HG02610 (cell line): ENCODE results near the gene MAP3K2.
"Not testable (repeated sequence)": the region's sequence is repeated elsewhere in the genome, so short reads cannot be mapped to it uniquely, and the experiment has no call there.

Experiments used
- ATAC-seq: cut with Tn5 transposase; IDR thresholded peaks from one replicate; pipeline ENCODE4 v1.9.1; 2021; ENCODE audit warnings: mild to moderate bottlenecking, moderate library complexity; ENCODE audit not compliant: unreplicated experiment

Gene MAP3K2

DNA sequence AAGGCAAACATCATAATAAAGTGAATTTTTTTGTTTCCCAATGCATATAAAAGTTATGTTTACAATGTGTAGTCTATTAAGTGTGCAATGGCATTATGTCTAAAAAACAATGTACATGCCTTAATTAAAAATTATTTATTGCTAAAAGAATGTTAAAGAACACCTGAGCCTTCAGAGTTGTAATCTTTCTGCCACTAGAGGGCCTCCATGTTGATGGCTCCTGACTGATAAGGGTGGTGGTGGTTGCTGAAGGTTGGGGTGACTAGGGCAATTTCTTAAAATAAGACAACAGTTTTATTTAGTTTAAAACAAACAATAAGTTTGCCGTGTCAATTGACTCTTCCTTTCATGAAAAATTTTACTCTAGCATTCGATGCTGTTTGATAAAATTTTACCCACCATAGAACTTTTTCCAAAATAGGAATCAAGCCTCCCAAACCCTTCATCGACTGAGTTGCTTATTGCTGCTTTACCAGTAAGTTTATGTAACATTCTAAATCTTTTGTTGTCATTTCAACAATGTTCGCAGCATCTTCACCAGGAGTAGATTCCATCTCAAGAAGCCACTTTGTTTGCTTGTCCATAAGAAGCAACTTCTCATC, 32.3 kb downstream of the MAP3K2 start:
- no peak for ATAC-seq

DNA sequence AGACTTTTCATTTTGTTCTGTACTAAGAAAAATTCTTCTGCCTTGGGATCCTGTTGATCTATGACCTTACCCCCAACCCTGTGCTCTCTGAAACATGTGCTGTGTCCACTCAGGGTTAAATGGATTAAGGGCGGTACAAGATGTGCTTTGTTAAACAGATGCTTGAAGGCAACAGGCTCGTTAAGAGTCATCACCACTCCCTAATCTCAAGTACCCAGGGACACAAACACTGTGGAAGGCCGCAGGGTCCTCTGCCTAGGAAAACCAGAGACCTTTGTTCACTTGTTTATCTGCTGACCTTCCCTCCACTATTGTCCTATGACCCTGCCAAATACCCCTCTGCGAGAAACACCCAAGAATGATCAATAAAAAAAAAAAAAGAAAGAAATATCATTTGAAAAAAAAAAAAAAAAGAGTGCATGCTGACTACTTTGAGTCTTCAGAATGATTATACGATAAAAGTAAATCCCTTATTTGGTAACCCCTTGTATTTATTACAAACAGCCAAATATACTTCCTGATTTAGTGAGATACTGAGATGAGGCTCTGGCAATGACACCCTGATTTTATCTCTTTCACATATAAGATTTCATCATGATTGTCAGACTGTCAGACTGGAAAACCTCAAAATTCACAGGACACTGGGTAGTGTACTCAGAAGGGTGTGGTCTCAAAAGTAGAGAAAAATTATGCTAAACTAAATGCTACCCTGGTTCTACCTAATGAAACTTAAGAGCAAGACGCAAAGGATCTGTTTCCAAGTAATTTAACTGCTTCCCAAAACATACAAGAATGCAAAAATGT, 33.7 kb downstream of the MAP3K2 start:
- not testable (repeated sequence) for ATAC-seq

DNA sequence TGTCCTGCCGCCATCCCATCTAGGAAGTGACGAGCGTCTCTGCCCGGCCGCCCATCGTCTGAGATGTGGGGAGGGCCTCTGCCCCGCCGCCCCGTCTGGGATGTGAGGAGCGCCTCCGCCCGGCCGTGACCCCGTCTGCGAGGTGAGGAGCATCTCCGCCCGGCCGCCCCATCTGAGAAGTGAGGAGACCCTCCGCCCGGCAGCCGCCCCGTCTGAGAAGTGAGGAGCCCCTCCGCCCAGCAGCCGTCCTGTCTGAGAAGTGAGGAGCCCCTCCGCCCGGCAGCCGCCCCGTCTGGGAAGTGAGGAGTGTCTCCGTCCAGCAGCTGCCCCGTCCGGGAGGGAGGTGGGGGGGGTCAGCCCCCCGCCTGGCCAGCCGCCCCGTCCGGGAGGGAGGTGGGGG, 34.6 kb downstream of the MAP3K2 start:
- ATAC-seq, result not testable (repeated sequence)

DNA sequence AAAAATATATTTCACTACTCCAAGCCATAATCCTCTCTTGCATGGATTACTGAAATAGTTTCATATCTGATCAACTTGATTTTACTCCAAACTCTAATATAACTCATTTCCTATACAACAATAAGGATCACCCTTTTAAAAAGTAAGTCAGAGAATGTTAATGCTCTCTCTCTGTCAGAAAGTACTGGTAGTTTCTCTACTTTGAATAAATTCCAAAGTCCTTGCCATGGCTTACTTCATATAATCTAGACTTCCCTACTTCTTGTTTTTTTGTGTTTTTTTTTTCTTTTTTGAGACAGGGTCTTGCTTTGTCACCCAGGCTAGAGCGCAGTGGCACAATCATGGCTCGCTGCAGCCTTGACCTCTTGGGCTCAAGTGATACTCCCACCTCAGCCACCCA, 36.2 kb downstream of the MAP3K2 start:
- ATAC-seq, result no peak

DNA sequence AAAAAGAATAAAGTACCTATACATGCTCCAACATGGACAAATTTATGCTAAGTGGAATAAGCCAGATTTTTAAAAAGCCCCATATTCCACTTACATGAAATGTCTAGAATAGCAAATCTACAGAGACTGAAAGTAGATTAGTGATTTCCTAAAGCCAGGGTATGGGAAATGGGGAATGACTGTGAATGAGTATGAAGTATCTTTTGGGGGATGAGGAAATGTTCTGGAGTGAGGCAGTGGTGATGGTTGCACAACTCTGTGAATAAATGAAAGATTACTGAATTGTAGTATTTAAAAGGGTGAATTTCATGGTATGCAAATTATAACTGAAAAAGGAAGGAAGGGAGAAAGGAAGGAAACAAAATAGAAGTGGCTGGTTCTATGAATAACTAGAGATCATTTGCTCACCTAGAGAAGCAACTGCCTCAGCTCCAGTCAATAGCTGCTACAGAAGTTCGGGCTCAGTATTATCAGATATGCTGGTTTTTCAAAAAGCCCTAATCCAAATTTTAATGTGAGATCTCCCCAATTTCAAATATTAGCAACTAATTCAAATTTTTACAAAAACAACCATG, 39.3 kb downstream of the MAP3K2 start:
- no peak for ATAC-seq

DNA sequence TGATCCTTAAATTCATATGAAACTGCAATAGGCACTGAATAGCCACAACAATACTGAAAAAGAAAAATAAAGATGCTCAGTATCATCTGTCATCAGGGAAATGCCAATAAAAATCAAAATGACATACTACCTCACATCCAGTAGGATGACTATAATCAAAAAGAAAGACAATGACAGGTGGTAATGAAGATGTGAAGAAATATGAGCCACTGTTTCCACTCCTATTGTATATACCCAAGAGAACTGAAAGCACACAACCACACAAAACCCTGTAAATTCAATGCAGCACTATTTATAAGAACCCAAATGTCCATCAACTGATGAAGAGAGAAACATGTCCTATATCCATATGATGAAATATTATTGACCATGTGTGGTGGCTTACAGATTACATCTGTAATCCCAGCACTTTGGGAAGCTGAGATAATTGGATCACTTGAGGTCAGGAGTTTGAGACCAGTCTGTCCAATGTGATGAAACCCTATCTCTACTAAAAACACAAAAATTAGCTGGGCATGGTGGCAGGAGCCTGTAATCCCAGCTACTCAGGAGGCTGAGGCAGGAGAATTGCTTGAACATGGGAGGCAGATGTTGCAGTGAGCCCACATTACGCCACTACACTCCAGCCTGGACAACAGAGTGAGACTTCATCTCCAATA, 39.9 kb downstream of the MAP3K2 start:
- ATAC-seq, result no peak

DNA sequence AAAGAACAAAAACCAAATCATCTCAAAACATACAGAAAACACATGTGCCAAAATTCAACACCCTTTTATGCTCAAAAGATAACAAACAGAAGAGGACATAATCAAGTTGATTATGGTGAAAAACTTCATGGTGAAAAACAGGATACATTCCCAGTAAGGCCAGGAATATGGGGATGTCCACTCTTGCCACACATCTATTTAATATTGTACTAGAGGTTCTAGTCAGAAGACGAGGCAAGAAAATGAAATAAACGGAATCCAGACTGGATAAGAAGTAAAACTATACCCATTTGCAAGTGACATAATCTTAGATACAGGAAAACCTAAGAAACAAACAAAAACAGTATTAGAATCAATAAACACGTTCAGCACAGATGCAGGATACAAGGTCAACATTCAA, 40.8 kb downstream of the MAP3K2 start:
- no peak for ATAC-seq

DNA sequence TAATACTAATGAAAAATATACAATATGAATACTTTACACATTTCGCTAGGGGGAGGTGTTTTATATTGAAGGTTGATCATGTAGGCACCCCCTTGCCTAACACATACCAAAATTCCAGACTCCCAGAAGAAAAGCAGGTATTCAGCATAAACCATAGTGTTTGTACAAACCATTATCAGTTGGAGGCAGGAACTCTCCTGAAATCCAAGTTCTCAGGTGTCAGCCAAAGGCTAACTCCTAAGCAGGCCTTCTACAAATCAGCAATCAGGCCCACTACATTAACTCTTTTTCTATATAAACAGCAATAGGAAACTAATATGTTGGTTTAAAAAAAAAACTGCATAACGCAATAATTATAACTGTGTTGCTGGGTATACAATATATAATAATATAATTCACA, 44.5 kb downstream of the MAP3K2 start:
- ATAC-seq, result no peak

DNA sequence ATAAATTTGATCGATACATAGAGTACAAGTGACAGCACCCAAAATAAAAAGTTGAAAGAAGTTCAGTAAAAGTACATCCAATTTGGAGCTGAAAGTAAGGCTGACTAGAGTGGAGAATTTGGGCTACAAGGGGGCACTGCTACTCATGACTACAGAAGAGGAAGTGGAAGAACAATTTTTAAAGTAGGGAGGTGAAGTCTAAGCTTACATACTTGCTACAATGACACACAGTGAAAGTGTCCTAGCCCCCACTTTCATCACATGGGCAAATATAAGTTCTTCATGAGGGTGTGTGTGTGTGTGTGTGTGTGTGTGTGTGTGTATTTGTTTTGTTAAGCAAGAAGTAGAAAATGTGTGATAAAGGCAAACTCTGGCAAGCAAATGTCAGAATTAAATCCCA, 45.7 kb downstream of the MAP3K2 start:
- ATAC-seq, result peak; percentile 77

DNA sequence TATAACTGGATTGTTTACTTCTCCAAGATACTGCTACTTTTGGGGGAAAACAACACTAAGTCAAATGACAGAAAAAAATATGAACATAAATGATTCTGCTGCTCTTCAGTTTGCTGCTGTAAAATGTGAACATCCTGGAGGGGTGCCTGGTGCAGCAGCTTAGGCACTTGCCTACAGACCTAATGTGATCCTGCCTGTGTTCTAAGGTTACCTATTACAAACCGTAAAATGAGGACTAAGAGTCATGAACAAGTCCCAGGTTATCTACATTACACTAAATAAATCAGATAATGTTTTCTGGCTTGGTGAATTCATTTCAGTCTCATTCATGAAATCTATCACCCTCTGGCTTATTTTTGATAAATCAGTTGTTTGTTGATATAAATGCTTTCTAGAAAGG, 55.4 kb downstream of the MAP3K2 start:
- ATAC-seq, result no peak

DNA sequence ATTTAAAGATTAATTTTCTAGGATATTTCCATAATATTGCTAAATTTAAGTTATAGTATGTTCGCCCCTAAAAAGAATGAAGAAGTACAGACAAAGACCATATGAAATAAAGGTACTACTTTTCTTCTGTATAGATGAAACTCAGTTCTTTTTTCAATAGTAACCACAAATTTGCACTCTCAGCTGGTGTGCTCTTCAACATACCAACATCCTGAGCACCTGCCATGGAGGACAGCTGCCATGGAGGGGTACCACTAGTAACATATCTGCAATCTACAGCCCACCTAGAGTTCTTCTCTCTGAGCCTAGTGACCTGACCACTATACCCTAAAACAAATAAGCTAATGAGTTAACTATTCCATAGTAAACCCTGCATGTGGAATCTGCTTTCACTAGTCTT, 57.0 kb downstream of the MAP3K2 start:
- ATAC-seq, result peak; percentile 58

DNA sequence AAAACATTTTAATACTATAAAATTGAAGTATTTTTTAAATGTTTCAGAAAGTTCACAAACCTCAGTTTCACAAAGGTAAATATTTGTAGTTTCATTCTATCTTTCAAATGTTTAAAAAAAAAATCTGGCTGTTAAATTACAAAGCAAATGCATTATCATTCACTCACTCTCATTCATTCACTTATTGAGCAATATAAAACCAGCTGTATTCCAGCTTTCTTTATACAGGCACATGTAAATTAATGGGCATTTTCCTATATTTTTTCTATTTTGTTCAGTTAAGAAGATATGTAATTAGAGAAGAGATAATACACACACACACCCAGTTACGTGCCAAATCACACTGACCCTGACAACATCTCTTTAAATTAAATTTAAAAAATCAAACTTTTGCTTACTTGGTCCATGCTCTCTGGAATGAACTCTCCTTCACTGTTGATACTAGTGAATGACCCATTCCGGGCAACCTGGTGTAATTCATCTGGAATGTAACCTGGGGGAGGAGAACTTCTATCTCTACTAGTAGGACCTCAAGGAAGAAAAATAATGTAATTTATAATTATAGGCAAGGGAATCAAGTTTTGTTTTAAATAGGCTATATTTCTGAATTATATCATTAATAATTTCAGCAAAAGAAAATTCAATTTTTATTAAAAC, 61.4 kb downstream of the MAP3K2 start:
- ATAC-seq, result no peak

DNA sequence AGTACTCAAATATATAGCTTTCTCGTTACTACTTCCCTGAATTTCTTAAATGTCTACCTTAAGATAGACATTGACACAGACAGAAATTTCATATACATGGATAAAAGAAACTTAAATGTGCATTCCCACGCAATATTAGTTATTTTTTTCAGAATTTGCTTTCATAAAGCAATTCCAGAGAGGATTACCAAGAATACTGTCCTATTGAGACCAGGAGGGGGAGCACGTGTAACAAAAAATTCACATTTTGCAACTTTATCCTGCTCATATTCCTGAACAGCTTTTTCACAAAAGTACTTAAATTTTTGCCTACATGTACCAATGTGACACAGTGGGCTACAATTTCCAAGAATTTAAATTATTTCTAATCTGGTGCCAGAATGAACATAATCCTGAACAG, 63.1 kb downstream of the MAP3K2 start:
- no peak for ATAC-seq

DNA sequence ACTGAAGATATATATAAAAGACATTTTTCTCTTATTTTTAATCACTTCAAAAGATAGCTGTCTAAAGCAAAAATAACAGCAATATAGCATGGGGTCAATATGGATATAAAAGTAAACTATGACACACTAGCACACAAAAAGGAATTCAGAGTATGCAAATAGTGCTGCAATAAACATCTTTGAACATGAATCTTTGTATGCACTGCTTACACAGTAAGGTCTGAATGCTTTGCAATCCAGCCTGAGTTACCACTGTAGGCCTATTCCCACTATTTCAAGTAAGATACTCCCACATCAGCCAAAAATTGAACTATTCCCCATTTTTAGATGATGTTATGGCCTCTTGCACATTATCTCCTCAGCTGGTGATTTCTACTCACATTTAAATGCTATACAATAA, 66.5 kb downstream of the MAP3K2 start:
- ATAC-seq, result no peak

DNA sequence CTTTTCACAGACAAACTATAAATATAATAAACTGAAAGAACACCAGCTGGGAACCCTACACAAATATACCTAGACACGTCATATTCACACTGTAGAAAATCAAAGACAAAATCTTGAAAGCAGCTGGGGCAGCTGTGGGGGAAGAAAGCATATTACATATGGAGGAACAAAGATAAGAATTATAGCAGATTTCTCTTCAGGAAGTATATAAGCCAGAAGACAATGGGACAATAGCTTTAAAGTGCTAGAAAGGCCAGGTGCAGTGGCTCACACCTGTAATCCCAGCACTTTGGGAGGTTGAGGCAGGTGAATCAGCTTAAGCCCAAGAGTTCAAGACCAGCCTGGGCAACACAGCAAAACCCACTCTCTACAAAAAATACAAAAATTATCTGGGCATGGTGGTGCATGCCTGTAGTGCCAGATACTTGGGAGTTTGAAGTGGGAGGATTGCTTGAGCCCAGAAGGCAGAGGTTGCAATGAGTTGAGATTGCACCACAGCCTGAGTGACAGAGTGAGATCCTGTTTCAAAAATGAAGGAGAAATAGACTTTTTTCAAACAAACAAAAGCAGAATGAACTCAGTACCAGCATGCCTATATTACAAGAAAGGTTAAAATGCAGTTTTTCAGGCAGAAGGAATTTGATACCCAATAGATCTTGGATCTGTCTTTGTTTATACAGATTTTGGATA, 67.0 kb downstream of the MAP3K2 start:
- no peak for ATAC-seq

DNA sequence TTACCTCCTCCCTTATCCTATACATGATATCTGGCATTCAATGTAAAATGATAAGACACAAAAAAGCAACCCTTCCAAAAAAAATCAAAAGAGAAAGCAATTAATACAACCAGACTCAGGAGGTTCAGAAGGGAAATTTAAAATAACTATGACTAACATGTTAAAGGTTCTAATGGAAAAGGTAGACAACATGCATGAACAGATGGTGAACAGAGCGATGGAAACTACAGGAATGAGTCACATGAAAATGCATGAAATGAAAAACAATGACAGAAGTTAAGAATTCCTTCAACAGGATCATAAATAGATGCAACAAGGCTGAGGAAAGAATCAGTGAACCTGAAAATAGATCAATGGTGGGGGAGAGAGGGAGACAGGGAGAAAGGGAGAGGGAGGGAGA, 67.7 kb downstream of the MAP3K2 start:
- no peak for ATAC-seq

DNA sequence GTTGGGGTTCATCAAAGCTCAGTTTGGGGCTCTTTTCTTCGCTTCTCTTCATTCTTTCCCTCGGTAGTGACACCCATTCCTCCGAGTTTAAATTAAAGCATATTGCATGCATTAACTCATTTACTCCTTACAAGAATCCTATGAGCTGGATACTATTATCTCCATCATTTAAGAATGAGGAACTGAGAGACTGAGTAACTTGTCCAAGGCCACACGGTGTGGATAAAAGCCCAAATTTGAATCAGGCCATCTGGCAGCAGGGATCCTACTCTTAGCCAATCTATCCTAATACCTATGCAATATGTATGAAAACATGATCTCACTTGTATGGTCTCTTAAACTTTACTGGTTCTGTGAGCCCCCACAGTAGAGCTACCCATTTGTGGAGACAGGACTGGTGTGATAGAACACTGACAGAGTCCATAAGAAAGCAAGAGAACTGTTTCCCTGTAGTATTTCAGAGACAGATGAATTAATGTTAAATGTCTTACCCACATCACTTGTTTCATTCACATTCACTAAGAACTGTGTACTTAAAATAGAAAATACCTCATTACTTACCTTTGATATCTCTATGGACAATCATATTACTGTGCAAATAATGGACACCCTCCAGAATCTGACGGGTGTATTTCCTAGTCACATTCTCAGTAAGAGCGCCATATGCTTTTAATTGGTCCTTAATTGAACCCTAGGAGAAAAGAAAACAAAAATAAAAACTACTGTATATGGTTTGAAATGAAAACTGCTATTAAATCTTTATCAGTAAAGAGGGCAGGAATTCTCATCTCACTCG, 73.4 kb downstream of the MAP3K2 start:
- no peak for ATAC-seq

DNA sequence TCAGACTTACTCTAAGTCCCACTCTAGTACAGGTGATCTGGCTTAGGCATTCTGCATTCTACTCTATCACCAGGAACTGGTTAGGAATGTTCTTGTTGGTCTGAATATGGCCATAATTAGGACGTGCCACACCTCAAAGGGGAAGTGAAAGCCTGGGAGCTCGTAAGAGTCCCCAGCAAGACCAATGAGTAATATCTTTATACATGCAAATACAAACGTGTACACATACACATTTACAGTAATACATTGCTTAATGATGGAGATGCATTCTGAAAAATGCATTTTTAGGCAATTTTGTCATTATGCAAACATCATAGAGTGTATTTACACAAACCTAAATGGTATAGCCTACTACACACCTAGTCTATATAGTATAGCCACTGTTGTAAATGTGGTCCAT, 74.4 kb downstream of the MAP3K2 start:
- ATAC-seq, result peak; percentile 99

DNA sequence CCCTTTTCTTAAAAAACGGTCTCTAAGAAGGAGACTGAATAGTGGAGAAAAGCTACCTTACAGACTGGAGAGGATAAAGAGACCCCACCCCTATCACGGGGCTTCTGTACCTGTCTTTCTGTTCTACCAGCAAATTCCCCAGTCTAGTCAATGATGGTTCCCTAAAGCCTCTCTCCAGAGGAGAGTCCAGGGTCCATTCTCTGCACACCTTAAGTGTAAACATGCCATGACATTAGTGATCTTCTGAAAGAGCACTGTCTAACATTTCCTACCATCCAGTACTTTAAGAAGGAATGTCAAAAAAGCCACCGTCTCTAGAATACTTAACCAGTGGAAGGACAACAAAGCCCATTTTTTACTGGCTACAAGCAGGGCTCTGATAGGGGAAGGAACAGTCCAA, 76.8 kb downstream of the MAP3K2 start:
- no peak for ATAC-seq

DNA sequence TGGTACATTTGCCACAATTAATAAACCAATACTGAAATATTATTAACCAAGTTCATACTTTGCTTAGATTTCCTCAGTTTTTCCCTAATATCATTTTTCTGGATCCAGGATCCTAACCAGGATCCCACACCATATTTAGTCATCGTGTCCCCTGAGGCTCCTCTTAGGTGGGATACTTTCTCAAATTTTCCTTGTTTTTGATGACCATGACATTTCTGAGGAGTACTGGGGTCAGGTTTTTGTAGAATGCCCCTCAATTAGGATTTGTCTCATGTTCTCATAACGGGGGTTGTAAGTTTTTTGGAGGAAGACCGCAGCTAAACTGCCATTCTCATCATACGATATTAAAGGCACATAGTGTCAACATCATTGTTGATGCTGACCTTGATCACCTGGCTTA, 78.3 kb downstream of the MAP3K2 start:
- no peak for ATAC-seq
